ENCODE measurements around the gene PTGER1.

The PTGER1 gene

DNA sequence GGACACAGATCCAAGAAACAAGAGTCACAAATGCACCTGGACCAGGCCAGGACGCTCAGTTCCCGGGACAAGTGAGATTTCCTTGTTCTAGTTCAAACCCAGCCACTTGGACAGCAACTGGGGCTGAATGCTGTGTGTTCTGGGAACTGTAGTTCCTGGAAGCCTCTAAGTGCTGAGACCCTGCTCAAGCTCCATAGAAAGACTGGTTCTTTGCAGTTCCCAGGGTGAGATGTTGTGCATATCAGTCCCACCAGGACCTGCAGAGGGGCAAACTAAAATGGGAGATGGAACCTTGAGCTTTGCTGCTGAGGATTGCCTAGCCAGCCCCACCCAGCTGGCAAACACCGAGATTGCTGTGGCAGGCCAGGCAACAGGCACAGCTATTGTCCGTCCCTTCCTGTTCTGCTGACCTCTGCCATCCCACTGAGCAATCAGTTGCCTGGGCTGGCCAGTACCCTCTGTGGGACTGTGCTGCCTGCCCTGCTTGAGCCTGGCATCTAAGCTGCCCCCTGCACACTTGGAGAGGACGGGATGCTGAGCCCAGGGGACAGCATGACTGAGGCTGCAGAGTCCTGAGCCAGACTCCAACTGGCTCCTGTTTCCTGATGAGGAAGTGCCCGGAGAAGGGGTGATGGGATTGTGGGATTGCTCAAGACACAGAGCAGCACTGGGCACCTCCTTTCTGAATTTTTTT, 22.2 kb upstream of the PTGER1 start:
- no peak for DNase-seq

GRCh38 chr19:14496834-14497227, 21.7 kb upstream of the PTGER1 start:
- DNase-seq, result no peak

DNA sequence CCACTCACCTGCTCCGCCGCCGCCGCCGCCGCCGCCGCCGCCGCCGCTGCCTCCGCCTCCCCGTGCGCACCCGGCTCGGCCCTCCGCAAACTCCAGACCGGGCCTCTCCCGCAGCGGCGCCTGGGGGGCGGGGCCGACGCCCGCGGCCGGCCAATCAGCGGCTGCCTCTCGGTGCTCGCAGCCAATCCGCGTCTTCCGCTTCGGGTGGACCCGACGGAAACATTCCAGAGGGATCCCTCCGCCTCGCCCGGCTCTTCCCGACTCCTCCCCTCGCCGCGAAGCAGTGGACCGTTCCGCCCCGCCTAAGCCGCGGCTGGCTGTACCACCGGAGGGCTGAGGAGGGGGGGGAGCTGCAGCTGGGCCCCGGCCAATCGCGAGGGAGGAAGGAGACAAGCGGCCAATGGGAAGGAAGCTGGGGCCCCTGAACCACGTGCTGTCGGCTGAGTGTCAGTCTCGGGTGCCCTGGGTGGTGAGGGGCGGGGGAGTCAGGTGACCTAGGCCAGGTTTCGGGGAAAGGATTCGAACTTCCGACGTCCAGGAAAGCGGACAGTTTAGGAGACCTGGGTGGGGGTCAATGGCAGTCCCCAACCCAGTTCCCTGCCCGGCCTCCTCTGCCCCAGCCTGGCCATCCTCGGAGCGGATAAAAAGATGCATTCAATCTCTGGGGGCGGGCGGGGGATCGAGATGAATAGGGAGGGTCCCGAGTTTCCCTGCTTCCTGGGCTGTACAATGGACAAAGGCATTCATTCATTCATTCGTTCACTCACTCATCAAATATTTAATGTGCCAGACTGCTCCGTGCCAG, 21.1 kb upstream of the PTGER1 start, which contains the start of gene GIPC1:
Gene GIPC1 (minus strand): TSS at position 99 of the 805 bp plus-strand sequence. CDS start 13,151 bp downstream, outside the sequence.
- DNase-seq, result peak; percentile 93

DNA sequence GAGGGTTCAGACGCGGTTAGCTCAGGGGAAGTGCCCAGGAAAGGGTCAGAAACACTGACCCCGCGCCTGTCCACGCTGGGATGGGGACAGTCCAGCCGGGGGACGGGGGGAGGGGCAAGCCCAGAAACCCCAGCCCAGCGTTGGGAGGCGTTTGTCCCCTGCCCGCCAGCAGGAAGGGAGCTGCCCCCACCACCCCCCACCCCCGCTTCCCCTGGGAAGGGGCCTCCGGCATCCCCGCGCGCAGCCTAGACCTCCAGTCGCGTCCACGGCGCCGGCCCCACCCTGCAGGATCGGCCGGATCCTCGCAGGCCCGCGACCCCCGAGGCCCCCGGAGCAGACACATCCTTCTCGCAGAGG, 20.5 kb upstream of the PTGER1 start:
- no peak for DNase-seq

- DNase-seq, result no peak
Observed at GRCh38 chr19:14494910-14495671, 19.9 kb upstream of the PTGER1 start.

- DNase-seq, result no peak
Observed at GRCh38 chr19:14494411-14494810, 19.3 kb upstream of the PTGER1 start.

DNA sequence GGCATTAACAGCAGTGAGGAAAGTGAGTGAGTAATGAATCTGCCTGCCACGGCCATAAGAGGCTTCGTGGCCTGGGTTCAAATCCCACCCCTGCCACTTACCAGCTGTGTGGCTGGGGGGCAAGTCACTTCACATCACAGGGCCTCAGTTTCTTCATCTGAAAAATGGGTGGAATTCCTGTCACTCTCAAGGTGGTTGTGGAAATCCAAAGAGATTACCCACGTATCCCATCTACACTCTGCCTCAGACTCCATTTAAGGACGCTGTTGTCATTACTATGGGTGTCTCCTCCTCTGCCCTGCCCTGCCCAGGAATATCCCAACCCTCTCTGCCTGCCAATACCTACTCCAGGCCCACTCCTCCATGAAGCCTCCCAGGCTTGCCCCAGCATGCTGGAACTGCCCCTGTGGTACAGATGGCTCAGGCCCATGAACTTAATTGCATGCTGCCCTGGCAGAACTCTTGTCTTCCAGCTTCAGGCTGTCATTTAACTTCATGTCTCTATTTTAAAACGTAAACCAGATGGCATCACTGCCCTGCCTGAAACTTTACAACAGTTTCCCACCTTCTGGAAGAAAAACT, 17.7 kb upstream of the PTGER1 start:
- no peak for DNase-seq

DNA sequence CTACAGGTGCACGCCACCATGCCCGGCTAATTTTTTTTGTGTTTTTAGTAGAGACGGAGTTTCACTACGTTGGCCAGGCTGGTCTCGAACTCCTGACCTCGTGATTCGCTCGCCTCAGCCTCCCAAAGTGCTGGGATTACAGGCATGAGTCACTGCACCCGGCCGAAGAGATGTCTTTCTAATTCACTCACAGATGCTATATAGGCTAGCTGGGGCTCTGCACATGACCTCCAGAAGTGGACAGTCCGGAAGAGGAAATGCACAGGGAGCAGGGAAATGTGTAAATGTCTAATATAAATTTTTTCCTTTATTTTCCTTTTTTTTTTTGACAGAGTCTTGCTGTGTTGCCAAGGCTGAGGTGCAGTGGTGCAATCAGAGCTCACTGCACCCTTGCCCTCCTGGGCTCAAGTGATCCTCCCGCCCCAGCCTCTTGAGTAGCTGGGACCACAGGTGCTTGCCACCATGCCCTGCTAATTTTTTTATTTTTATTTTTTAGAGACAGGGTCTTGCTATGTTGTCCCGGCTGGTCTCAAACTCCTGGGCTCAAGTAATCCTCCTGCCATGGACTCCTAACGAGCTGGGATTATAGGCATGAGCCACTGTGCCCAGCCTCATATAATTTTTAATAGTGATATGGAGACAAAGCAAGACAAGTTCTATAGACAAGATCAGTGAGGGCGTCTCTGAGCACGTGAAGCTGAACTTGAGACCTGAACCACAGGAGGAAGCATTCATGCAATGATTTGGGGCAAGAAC, 12.4 kb upstream of the PTGER1 start:
- no peak for DNase-seq

- no peak for DNase-seq
Observed at GRCh38 chr19:14482172-14482941, 7.2 kb upstream of the PTGER1 start.

DNA sequence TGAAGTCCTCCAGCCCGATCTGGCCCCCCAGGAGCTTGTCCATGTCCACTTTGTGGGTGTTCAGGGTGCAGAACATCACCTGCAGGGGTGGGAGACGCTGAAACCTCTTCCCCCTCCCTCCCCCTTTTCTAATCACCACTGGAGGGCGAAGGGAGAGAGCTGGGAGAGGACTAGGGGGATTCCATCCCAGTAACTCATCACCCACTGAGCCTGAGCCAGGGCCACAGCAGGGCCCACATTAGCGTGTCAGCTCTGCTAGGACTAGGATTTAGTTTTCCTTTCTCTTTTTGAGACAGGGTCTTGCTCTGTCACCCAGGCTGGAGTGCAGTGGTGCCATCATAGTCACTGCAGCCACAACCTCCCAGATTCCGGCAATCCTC, 5.5 kb upstream of the PTGER1 start:
- no peak for DNase-seq

DNA sequence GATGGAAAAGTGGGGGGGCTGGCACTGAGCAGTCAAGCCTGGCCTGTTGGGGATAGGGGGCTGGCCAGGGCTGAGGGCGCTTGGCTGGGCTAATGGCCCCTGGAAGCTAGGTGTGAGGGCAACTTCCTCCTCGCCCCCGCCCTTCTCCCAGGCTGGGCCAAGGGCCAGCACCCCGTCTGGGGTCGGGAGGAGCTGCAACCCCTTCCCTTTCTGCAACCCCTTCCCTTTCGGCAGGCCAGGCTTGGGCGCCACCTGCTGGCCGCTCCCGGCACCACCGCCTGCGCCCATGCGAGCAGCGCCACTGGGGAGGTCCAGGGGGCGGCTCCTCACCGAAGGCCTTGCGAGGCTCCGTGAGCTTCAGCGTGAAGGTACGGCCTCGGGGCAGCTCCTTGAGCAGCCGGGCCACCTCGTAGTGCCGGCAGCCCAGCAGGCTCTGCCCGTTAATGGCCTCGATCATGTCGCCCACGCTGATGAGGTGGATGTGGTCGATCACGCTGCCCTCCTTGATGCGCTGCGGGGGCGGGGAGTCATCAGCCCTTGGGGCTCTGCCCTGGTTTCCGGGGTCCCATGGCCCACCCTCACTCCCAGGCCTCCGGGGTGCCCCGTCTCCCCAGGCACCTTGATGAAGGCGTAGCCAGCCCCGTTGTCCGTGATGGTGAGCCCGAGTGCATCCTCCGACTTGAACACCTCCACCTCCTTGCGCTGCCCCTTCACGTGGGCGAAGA, 5.0 kb upstream of the PTGER1 start:
- no peak for DNase-seq

GRCh38 chr19:14479309-14479974, 4.3 kb upstream of the PTGER1 start:
- no peak for DNase-seq

- DNase-seq, result no peak
Observed at GRCh38 chr19:14478113-14478545, 3.0 kb upstream of the PTGER1 start.

DNA sequence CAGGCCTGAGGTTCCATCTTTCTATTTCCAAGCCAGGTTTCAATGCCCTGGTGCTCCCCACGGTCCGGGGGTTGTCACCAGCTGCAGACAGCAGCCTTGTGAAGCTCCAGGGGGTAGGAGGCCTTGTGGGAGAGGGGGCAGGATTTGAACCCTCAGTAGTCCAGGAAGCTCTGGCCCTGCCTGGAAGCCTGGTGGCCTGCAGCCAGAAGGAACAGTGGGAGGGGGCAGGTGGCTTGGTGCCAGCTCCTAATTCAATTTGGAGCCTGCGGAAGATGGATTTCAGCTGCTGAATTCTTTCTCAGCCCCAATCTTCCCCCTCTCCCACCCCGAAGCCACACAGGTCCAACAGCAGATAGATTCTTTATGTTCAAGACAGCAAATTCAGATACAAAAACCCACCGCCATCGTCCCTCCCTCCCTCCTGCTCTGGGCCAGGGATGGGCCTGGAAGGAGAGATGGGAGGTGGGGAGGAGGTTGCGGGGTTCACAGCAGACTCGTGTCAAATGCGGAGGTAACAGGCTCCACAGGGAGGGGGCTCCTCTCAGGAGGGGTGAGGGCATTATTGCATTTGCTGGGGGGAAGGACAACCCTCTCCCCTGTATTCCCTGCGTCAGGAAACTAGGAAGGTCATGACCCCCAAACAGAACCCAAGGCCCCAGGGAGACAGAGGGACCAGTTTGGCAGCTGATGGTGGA, 2.4 kb upstream of the PTGER1 start:
- DNase-seq, result no peak

DNA sequence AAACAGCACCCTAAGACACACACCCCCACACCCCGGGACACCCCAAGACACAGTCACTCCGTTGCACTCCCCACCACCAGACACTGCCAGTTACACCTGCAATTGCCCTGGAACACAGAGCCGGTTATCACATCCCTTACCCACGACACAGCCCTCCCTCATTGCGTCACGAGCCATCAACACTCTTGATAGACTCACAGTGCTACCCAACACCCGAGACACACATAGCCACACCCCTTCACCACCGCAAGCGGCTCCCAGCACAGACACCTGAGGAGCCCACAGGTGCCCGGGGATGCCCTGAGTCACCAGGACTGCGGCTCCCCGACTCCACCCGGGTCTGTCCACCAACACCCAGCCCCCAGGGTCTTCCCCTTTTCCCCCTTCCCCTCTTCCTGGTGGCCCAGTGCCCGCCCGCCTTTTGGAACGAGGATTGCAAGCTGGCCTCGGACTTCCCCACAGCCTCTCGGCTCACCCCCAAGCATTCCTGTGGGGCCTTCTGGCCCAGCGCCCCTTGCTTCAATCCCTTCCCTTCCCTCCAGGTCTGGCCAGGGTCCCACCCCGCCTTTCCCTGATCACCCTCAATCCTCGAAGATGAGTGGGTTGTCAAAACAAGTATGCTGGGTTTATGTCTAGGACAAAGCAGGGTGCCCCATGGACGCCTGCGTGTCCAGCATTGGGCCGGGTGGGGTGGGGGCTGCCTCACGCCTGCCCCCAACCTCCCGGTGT, 1.7 kb upstream of the PTGER1 start:
- no peak for DNase-seq

DNA sequence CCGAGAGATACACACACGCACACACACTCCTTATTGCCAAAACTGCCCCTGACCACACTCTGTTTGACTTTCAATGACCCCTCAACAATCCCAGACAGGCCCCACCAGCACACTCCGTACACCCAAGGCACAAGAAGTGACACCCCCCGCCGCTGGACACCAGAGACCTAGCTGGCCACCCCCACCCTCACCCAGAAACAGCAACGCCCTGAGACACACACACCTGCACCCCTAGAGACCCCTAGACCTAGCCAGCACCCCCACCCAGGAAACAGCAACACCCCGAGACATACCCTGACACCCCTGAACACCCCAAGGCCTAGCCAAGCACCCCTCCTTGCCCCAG, 1.1 kb upstream of the PTGER1 start:
- no peak for DNase-seq

- no peak for DNase-seq
Observed at GRCh38 chr19:14474827-14475226, 327 bp downstream of the PTGER1 start.

- no peak for DNase-seq
Observed at GRCh38 chr19:14473978-14474578, 1.1 kb downstream of the PTGER1 start.

Measured in NCI-H345 (cell line).